B cell (primary cell): Measurements from ENCODE around the gene CD59.

Experiments used
- CTCF ChIP-seq: fragments of 200-600 bp; IDR thresholded peaks from one replicate; pipeline ENCODE4 v1.8.0; 2022; ENCODE audit warnings: antibody characterized with exemption, mild to moderate bottlenecking
- EZH2 ChIP-seq: IDR thresholded peaks from 2 replicates; pipeline ENCODE4 v1.6.1; 2012; ENCODE audit warnings: borderline replicate concordance, low read depth, mild to moderate bottlenecking, moderate library complexity, low read length; ENCODE audit not compliant: insufficient read depth, poor library complexity, severe bottlenecking

- TF ChIP-seq EZH2 (no peak), CTCF (no peak)
These were observed 80.2 kb downstream of the CD59 start for GRCh38 chr11:33655842-33656600.
